GM12875 (cell line): Measurements from ENCODE around the gene RHEBL1.
"Not testable (repeated sequence)": the region's sequence is repeated elsewhere in the genome, so short reads cannot be mapped to it uniquely, and the experiment has no call there.

Experiments used
- H3K4me3 ChIP-seq: one replicate; pipeline ENCODE4 v1.5.1; 2011; ENCODE audit warnings: low read depth, low read length, control low read depth
- TF ChIP-seq, protein P1 (sequence below): IDR thresholded peaks from 2 replicates; pipeline ENCODE4 v1.5.1; 2011; ENCODE audit warnings: low read depth, mild to moderate bottlenecking, control low read depth, inconsistent platforms, low read length, moderate library complexity, borderline replicate concordance; ENCODE audit not compliant: insufficient read depth

Gene RHEBL1

GRCh38 chr12:49070971-49071370 lies 1.2 kb upstream of the RHEBL1 start:
- TF ChIP-seq, protein P1, sequence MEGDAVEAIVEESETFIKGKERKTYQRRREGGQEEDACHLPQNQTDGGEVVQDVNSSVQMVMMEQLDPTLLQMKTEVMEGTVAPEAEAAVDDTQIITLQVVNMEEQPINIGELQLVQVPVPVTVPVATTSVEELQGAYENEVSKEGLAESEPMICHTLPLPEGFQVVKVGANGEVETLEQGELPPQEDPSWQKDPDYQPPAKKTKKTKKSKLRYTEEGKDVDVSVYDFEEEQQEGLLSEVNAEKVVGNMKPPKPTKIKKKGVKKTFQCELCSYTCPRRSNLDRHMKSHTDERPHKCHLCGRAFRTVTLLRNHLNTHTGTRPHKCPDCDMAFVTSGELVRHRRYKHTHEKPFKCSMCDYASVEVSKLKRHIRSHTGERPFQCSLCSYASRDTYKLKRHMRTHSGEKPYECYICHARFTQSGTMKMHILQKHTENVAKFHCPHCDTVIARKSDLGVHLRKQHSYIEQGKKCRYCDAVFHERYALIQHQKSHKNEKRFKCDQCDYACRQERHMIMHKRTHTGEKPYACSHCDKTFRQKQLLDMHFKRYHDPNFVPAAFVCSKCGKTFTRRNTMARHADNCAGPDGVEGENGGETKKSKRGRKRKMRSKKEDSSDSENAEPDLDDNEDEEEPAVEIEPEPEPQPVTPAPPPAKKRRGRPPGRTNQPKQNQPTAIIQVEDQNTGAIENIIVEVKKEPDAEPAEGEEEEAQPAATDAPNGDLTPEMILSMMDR: no peak
- no peak overlapping the region for H3K4me3 ChIP-seq

- TF ChIP-seq, protein P1: no peak
- peak overlapping the region; percentile 78 for H3K4me3 ChIP-seq
Observed at GRCh38 chr12:49068879-49069506, 786 bp downstream of the RHEBL1 start.

- TF ChIP-seq, protein P1: no peak
- H3K4me3 ChIP-seq: no peak overlapping the region
Observed at GRCh38 chr12:49066120-49066519, 3.7 kb downstream of the RHEBL1 start.

GRCh38 chr12:49064767-49065152 lies 5.0 kb downstream of the RHEBL1 start:
- TF ChIP-seq, protein P1: no peak
- no peak overlapping the region for H3K4me3 ChIP-seq

- not testable (repeated sequence) for H3K4me3 ChIP-seq
Observed at GRCh38 chr12:49061916-49062315, 7.9 kb downstream of the RHEBL1 start.

DNA sequence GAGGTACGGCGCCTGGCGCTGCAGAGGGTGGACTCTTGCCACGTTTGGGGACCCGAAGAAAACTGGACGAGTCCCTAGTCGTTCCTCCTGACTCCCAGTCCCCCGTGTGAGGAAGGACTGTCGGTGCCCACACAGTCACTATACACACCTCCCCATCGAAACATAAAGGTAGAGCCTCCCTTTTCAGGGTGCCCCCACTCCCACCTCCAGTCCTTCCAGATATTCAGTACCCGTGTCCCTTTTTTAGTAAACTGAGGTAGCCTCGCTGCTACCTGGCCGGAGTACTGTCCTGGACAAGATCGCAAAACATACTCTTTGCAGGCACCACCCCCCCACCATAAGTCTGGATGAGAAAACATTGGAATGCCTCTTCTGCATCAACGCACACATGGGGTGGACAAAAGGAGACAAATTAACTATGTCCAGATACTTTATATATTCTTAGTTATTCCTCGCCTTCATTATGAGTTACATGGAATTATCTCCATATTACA lies 8.6 kb downstream of the RHEBL1 start:
- H3K4me3 ChIP-seq: peak overlapping the region; percentile 80
- TF ChIP-seq, protein P1: no peak

DNA sequence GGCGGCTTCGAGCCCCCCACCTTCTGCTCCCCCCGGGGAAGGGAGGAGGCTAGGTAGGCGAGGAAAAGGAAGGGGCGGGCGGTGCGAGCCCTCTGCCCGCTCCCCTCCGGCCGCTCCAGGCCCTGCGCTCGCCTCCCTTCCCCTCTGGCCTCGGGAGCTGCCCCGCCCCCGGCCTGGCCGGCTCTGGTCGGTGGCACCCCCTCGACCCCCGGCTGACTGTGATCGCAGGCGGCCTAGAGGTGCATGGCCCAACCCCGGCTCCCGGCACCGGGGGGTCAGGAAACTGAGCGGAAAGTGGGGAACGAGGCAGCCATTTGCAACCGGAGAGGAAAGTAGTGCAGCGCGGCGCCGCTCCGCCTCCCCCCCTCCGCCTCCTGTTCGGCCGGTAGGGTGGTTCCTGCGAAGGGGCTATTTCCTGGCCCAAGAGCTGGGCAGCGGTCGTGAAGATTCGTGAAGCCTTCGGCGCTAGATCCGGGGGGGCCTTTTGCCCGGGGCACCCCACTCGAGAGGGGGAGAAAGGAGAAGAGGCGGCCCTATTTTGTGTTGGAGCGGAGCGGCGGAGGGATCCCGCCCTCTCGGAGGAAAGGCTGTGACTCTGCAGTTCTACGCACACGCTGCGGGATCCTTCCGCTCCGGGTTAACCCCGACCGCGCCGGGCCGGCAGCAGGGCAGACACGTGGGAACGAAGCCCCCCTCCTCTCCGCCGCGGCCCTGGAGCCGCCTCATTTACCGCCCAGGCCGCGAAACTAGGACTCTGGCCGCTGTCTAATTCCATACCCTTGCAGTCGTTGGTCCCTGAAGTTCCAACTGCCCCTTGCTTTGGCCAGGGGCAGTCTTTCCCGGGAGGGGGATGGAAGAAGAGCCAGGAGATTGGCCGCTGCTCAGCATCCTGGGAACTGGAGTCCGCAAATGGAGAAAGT lies 9.3 kb downstream of the RHEBL1 start, which contains the start of gene KMT2D:
KMT2D (minus strand) TSS at position 558 of the 920 bp plus-strand sequence. CDS start 5,470 bp downstream, outside the sequence.
- TF ChIP-seq, protein P1: 0 out of 2 replicates have a peak, but pooled peaks have one; percentile 20
- peak within 1 kb of the TSS; percentile 80 for H3K4me3 ChIP-seq
